DMS153 treated with DMSO at 0.1 percent for 48 hours (cell line): Measurements from ENCODE around the gene UBAC2.

Experiments
- DNase-seq: peaks from one replicate; lab custom pipeline; 2025; ENCODE audit not compliant: unreplicated experiment; lab: John Stamatoyannopoulos, UW

UBAC2 gene

GRCh38 chr13:99289674-99290337, 89.2 kb downstream of the UBAC2 start:
- no peak for DNase-seq

- no peak for DNase-seq
These were observed 90.2 kb downstream of the UBAC2 start for GRCh38 chr13:99290894-99291293.

GRCh38 chr13:99293178-99293577, 92.5 kb downstream of the UBAC2 start:
- no peak for DNase-seq

- DNase-seq = no peak
These were observed 93.5 kb downstream of the UBAC2 start for GRCh38 chr13:99294198-99294597.

GRCh38 chr13:99294958-99295357, 94.3 kb downstream of the UBAC2 start:
- DNase-seq = no peak

GRCh38 chr13:99295488-99296252, 95.0 kb downstream of the UBAC2 start:
- no peak for DNase-seq

GRCh38 chr13:99296398-99296797, 95.7 kb downstream of the UBAC2 start:
- no peak for DNase-seq

GRCh38 chr13:99297331-99297730, 96.7 kb downstream of the UBAC2 start:
- no peak for DNase-seq

GRCh38 chr13:99298056-99298455, 97.4 kb downstream of the UBAC2 start:
- DNase-seq = no peak

- DNase-seq = no peak
These were observed 98.7 kb downstream of the UBAC2 start for GRCh38 chr13:99299256-99299919.

GRCh38 chr13:99299920-99300341, 99.3 kb downstream of the UBAC2 start:
- DNase-seq = no peak

- DNase-seq = no peak
These were observed 100.6 kb downstream of the UBAC2 start for GRCh38 chr13:99301056-99301838.

GRCh38 chr13:99301913-99302636, 101.4 kb downstream of the UBAC2 start:
- DNase-seq = no peak

- DNase-seq = no peak
These were observed 102.2 kb downstream of the UBAC2 start for GRCh38 chr13:99302637-99303505.

- no peak for DNase-seq
These were observed 103.3 kb downstream of the UBAC2 start for GRCh38 chr13:99303863-99304521.

- DNase-seq = no peak
These were observed 103.9 kb downstream of the UBAC2 start for GRCh38 chr13:99304541-99304940.

GRCh38 chr13:99305158-99305557, 104.5 kb downstream of the UBAC2 start:
- no peak for DNase-seq

GRCh38 chr13:99305566-99305965, 104.9 kb downstream of the UBAC2 start:
- DNase-seq = no peak

- DNase-seq = no peak
These were observed 106.6 kb downstream of the UBAC2 start, which contains the start of gene GPR183 for GRCh38 chr13:99307247-99307646. GPR183 (minus strand) TSS chr13:99307399; CDS start chr13:99296145, 11,254 bp downstream.
